HEK293 (cell line): ENCODE results near the gene PAN2.
"Not testable (repeated sequence)": the region's sequence is repeated elsewhere in the genome, so short reads cannot be mapped to it uniquely, and the experiment has no call there.

ENCODE experiments used
- CTCF ChIA-PET: fragments of 350-600 bp; formaldehyde crosslinking; extraction: SDS; loops from one replicate; lab custom pipeline; 2021; ENCODE audit warnings: antibody characterized with exemption; lab: Yijun Ruan, JAX
- POLR2A ChIA-PET: fragments of 300-600 bp; formaldehyde crosslinking; extraction: SDS; loops from one replicate; lab custom pipeline; 2020; ENCODE audit warnings: antibody characterized with exemption, inconsistent platforms; lab: Yijun Ruan, JAX
- H3K27ac ChIP-seq: fragments of 200-500 bp; sonication (Bioruptor generic); 2 replicates; pipeline ENCODE4 v1.5.1; 2014; ENCODE audit warnings: low read depth, low read length, control low read depth, inconsistent platforms; ENCODE audit errors: extremely low read depth
- H3K36me3 ChIP-seq, 2 experiments: fragments of 200-500 bp in 1 of 2; sonication (Bioruptor generic) in 1 of 2; 1 replicate in 1 of 2; 2 replicates in 1 of 2; pipeline ENCODE4 v1.5.1; 2014 to 2017; ENCODE audit warnings: inconsistent platforms in 2 of 2, low read length in 2 of 2; ENCODE audit not compliant: control insufficient read depth in 2 of 2, insufficient read depth in 1 of 2
- H3K4me1 ChIP-seq: fragments of 200-500 bp; sonication (Bioruptor generic); 2 replicates; pipeline ENCODE4 v1.5.1; 2014; ENCODE audit warnings: mild to moderate bottlenecking, low read length, inconsistent platforms; ENCODE audit not compliant: control insufficient read depth, insufficient read depth
- H3K4me3 ChIP-seq: 2 replicates; pipeline ENCODE4 v1.5.1; 2011; ENCODE audit warnings: low read depth, mild to moderate bottlenecking, control low read depth, low read length, moderate library complexity
- H3K9me3 ChIP-seq: fragments of 200-500 bp; sonication (Bioruptor generic); 2 replicates; pipeline ENCODE4 v1.5.1; 2014; ENCODE audit warnings: low read depth, low read length, inconsistent platforms; ENCODE audit not compliant: control insufficient read depth, insufficient read depth
- HOXA7 ChIP-seq: sonication (generic); formaldehyde crosslinking; IDR thresholded peaks from 2 replicates; pipeline ENCODE4 v1.8.1; 2022; ENCODE audit warnings: missing genetic modification reagents, borderline replicate concordance
- REST ChIP-seq: fragments of 450-650 bp; formaldehyde crosslinking; IDR thresholded peaks from 2 replicates; pipeline ENCODE4 v1.5.1; 2016; ENCODE audit warnings: missing biosample characterization, missing genetic modification characterization
- ZBTB7A ChIP-seq: fragments of 450-650 bp; formaldehyde crosslinking; IDR thresholded peaks from 2 replicates; pipeline ENCODE4 v1.5.1; 2016; ENCODE audit warnings: low read depth, missing biosample characterization, missing genetic modification characterization
- ZNF19 ChIP-seq: fragments of 450-650 bp; formaldehyde crosslinking; IDR thresholded peaks from 2 replicates; pipeline ENCODE4; 2016; ENCODE audit warnings: missing biosample characterization, missing genetic modification characterization, low read depth
- ZNF394 ChIP-seq: fragments of 450-650 bp; formaldehyde crosslinking; IDR thresholded peaks from 2 replicates; pipeline ENCODE4 v1.5.1; 2016; ENCODE audit warnings: missing biosample characterization, missing genetic modification characterization, mild to moderate bottlenecking, moderate library complexity, borderline replicate concordance
- ZNF600 ChIP-seq: fragments of 450-650 bp; formaldehyde crosslinking; IDR thresholded peaks from 2 replicates; pipeline ENCODE4 v1.5.1; 2016; ENCODE audit warnings: missing biosample characterization, missing genetic modification characterization
- ZNF621 ChIP-seq: fragments of 450-650 bp; formaldehyde crosslinking; IDR thresholded peaks from 2 replicates; pipeline ENCODE4 v1.5.1; 2017; ENCODE audit warnings: missing biosample characterization, missing genetic modification characterization
- ZNF629 ChIP-seq: fragments of 450-650 bp; formaldehyde crosslinking; IDR thresholded peaks from 2 replicates; pipeline ENCODE4 v1.5.1; 2017; ENCODE audit warnings: missing biosample characterization, missing genetic modification characterization
- ZSCAN16 ChIP-seq: fragments of 450-650 bp; formaldehyde crosslinking; IDR thresholded peaks from 2 replicates; pipeline ENCODE4 v1.5.1; 2016; ENCODE audit warnings: missing biosample characterization, missing genetic modification characterization
- ZSCAN30 ChIP-seq: fragments of 450-650 bp; IDR thresholded peaks from 2 replicates; pipeline ENCODE4 v1.5.1; 2018; ENCODE audit warnings: missing biosample characterization, mild to moderate bottlenecking, missing genetic modification characterization, moderate library complexity
- TF ChIP-seq, protein P1 (sequence below): fragments of 450-650 bp; formaldehyde crosslinking; IDR thresholded peaks from 2 replicates; pipeline ENCODE4 v1.5.1; 2016; ENCODE audit warnings: missing biosample characterization, missing genetic modification characterization

The PAN2 gene

DNA sequence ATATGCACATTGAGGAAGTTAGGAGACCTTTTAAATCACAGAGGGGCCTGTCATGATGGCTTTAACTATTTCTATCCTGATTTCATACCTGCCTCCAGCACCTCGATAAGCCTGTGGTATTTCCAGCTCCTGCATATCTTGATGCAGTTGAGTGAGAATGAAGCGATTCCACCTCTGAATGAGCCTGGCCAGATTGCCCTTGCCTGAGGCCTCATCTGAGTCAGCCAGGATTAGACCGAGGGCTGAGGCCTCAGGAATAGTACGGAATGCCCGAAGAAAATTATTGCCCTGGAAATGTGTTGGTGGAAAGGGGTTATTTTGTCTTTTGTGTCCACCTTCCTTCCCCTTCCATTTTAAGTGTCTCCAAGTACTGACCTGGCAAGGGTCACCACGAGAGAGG, 9.6 kb downstream of the PAN2 start (continued):
- no peak for TF ChIP-seq ZNF19 (tag by site-specific recombination)
- no peak for TF ChIP-seq HOXA7 (CRISPR knock-in tag)
- TF ChIP-seq ZSCAN30 (tag by site-specific recombination) = no peak

DNA sequence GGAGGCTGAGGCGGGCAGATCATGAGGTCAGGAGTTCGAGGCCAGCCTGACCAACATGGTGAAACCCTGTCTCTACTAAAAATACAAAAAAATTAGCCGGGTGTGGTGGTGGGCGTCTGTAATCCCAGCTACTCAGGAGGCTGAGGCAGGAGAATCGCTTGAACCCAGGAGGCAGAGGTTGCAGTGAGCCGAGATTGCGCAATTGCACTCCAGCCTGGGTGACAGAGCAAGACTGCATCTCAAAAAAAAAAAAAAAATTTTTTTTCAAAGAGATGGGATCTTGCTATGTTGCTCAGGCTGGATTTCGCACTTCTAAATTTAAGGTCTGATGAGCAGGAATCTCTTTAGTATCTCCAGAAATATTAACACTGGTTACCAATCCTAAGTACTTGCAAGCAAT, 12.2 kb downstream of the PAN2 start:
- H3K4me3 ChIP-seq, POLR2A ChIA-PET, H3K27ac ChIP-seq, CTCF ChIA-PET, H3K4me1 ChIP-seq, H3K9me3 ChIP-seq: not testable (repeated sequence)
- H3K36me3 ChIP-seq = peaks cover 18 to 76% of the 10 kb centered on the region in 2 experiments

DNA sequence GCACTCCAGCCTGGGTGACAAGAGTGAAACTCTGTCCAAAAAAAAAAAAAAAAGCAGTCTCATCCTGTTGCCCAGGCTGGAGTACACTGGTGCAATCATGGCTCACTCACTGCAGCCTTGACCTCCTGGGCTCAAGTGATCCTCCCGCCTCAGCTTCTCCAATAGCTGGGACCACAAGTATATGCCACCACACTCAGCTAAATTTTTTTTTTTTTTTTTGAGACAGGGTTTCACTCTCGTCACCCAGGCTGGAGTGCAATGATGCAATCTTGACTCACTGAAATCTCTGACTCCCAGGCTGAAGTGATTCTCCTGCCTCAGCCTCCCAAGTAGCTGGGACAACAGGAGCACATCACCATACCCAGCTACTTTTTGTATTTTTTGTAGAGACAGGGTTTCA, 12.8 kb downstream of the PAN2 start:
- no peak overlapping the region for H3K4me3 ChIP-seq
- POLR2A ChIA-PET = interaction anchor here (1.2 kb wide), 1 partner anchor 12 kb away, joined by 3 read pairs; the partner anchor contains the start of gene PAN2
- peak; percentile 35; the same call in 1 of the 2 replicates for TF ChIP-seq ZNF394
- TF ChIP-seq, protein P1, sequence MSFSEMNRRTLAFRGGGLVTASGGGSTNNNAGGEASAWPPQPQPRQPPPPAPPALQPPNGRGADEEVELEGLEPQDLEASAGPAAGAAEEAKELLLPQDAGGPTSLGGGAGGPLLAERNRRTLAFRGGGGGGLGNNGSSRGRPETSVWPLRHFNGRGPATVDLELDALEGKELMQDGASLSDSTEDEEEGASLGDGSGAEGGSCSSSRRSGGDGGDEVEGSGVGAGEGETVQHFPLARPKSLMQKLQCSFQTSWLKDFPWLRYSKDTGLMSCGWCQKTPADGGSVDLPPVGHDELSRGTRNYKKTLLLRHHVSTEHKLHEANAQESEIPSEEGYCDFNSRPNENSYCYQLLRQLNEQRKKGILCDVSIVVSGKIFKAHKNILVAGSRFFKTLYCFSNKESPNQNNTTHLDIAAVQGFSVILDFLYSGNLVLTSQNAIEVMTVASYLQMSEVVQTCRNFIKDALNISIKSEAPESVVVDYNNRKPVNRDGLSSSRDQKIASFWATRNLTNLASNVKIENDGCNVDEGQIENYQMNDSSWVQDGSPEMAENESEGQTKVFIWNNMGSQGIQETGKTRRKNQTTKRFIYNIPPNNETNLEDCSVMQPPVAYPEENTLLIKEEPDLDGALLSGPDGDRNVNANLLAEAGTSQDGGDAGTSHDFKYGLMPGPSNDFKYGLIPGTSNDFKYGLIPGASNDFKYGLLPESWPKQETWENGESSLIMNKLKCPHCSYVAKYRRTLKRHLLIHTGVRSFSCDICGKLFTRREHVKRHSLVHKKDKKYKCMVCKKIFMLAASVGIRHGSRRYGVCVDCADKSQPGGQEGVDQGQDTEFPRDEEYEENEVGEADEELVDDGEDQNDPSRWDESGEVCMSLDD (tag by site-specific recombination) = no peak
- TF ChIP-seq, all 188 proteins: peak for 1
- H3K27ac ChIP-seq = no peak overlapping the region
- H3K4me1 ChIP-seq = no peaks in the 10 kb centered on the region
- peaks cover 18 to 70% of the 10 kb centered on the region in 2 experiments for H3K36me3 ChIP-seq
- no peaks in the 10 kb centered on the region for H3K9me3 ChIP-seq
- CTCF ChIA-PET = interaction anchor here (0.9 to 1.0 kb wide), 2 partner anchors 99 to 142 kb away, joined by 3 to 4 read pairs; no protein-coding TSS in a partner anchor

- H3K4me3 ChIP-seq = no peak overlapping the region
- H3K27ac ChIP-seq = no peak overlapping the region
- peaks cover 16 to 52% of the 10 kb centered on the region in 2 experiments for H3K36me3 ChIP-seq
- ChIA-PET CTCF (interaction anchor here (0.5 to 2.8 kb wide), 3 partner anchors 147 to 580 kb away, joined by 3 to 22 read pairs (median 3); no protein-coding TSS in a partner anchor), POLR2A (no interaction called here)
- no peaks in the 10 kb centered on the region; the same call in 1 of the 2 replicates for H3K4me1 ChIP-seq
- no peaks in the 10 kb centered on the region for H3K9me3 ChIP-seq
- no peak for TF ChIP-seq ZNF621 (tag by site-specific recombination)
- TF ChIP-seq ZSCAN16 (tag by site-specific recombination) = peak; percentile 74; the same call in 1 of the 2 replicates
- TF ChIP-seq, all 188 proteins: peak for 1
These were observed 16.1 kb downstream of the PAN2 start for GRCh38 chr12:56317675-56318074.

- H3K9me3 ChIP-seq = no peaks in the 10 kb centered on the region
- peak within 1 kb of the TSS; percentile 91 for H3K4me3 ChIP-seq
- CTCF ChIA-PET = interaction anchor here (1.0 to 2.8 kb wide), 5 partner anchors 33 to 153 kb away, joined by 3 to 22 read pairs (median 5); partner anchors contain the start of genes SPRYD4 and STAT2
- peaks cover 25 to 53% of the 10 kb centered on the region in 2 experiments for H3K36me3 ChIP-seq
- POLR2A ChIA-PET = interaction anchor here (0.6 to 2.9 kb wide), 31 partner anchors 8 to 321 kb away, joined by 3 to 46 read pairs (median 4); partner anchors contain the start of genes ESYT1, GLS2, IL23A and PA2G4
- H3K4me1 ChIP-seq = no peaks in the 10 kb centered on the region; the same call in 1 of the 2 replicates
- peak within 1 kb of the TSS; percentile 76 for H3K27ac ChIP-seq
- 0 out of 2 replicates have a peak, but pooled peaks have one; percentile 33 for TF ChIP-seq REST (tag by site-specific recombination)
- TF ChIP-seq ZBTB7A (tag by site-specific recombination) = 0 out of 2 replicates have a peak, but pooled peaks have one; percentile 16
- TF ChIP-seq ZNF629 (tag by site-specific recombination) = peak; percentile 40
- TF ChIP-seq, protein P1 (tag by site-specific recombination) = peak; percentile 86
- TF ChIP-seq ZNF600 (tag by site-specific recombination) = peak; percentile 94
These were observed 18.0 kb downstream of the PAN2 start, which contains the start of gene CNPY2 for GRCh38 chr12:56315622-56316473. Gene CNPY2 (minus strand): TSS chr12:56315988. CDS start chr12:56315217, 771 bp downstream.
